ENCODE measurements around the gene HDAC10.

The HDAC10 gene

GRCh38 chr22:50232481-50233151 is 18.4 kb downstream of the HDAC10 start:
- DNase-seq, result no peak

- DNase-seq, result no peak
Measured at GRCh38 chr22:50229370-50229769, 21.7 kb downstream of the HDAC10 start.

GRCh38 chr22:50228366-50228765 is 22.7 kb downstream of the HDAC10 start:
- no peak for DNase-seq

GRCh38 chr22:50227579-50228215 is 23.4 kb downstream of the HDAC10 start:
- DNase-seq, result no peak

- DNase-seq, result no peak
Measured at GRCh38 chr22:50226875-50227165, 24.2 kb downstream of the HDAC10 start.

GRCh38 chr22:50226063-50226874 is 24.8 kb downstream of the HDAC10 start:
- no peak for DNase-seq

- no peak for DNase-seq
Measured at GRCh38 chr22:50225200-50225969, 25.7 kb downstream of the HDAC10 start.

- DNase-seq, result no peak
Measured at GRCh38 chr22:50224071-50224470, 27.0 kb downstream of the HDAC10 start.

- no peak for DNase-seq
Measured at GRCh38 chr22:50222508-50222907, 28.6 kb downstream of the HDAC10 start.

- DNase-seq, result no peak
Measured at GRCh38 chr22:50221410-50222300, 29.4 kb downstream of the HDAC10 start.

- no peak for DNase-seq
Measured at GRCh38 chr22:50220603-50221409, 30.3 kb downstream of the HDAC10 start.

GRCh38 chr22:50219800-50220602 is 31.1 kb downstream of the HDAC10 start:
- no peak for DNase-seq

- peak; percentile 11 for DNase-seq
Measured at GRCh38 chr22:50218996-50219727, 31.9 kb downstream of the HDAC10 start.

GRCh38 chr22:50218153-50218995 is 32.7 kb downstream of the HDAC10 start:
- peak; percentile 12 for DNase-seq

GRCh38 chr22:50217543-50218152 is 33.4 kb downstream of the HDAC10 start:
- no peak for DNase-seq

GRCh38 chr22:50216684-50217520 is 34.2 kb downstream of the HDAC10 start:
- DNase-seq, result no peak

GRCh38 chr22:50216055-50216683 is 34.9 kb downstream of the HDAC10 start:
- no peak for DNase-seq

All from DMS79 treated with DMSO at 0.1 percent for 48 hours (cell line).